Measurements from ENCODE around the gene BCL11B.
A peak's percentile ranks its signal among the peaks of the same experiment; 100 is the strongest.

Gene BCL11B

DNA sequence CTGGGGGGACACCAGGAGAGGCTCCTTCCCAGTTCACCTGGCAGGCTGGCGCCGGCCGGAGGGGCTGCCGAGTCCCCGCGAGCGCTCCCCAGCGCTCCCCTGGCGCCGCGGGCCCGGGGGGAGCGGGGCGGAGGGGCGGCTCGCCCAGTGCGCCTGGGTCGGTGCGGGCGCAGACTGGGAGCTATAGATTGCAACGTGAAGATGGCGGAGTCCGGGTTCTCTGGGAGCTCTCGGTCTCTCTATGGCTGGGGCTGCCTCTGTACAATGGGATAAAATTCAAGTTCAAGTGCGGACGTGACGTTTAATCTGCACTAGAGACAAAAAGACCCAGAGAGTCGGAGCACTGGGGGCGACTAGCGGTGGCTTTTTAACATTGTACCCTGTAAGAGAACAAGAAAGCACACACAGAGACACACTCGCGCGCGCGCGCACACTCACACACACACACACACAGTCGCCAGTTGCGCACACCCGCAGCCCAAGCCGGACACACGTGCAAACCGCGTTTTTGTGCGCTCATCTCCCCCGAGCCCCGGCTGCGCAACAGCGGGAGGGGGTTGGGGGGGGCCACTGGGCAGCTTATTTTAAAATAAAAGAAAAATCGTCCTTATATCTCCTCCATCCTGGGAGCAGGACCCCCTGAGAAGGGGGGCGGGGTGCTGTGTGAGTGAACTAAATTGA, at the start of gene BCL11B:
Gene BCL11B (minus strand): TSS at position 247 of the 681 bp plus-strand sequence. CDS start 979 bp downstream, outside the sequence.
- peak; percentile 95 for DNase-seq

DNA sequence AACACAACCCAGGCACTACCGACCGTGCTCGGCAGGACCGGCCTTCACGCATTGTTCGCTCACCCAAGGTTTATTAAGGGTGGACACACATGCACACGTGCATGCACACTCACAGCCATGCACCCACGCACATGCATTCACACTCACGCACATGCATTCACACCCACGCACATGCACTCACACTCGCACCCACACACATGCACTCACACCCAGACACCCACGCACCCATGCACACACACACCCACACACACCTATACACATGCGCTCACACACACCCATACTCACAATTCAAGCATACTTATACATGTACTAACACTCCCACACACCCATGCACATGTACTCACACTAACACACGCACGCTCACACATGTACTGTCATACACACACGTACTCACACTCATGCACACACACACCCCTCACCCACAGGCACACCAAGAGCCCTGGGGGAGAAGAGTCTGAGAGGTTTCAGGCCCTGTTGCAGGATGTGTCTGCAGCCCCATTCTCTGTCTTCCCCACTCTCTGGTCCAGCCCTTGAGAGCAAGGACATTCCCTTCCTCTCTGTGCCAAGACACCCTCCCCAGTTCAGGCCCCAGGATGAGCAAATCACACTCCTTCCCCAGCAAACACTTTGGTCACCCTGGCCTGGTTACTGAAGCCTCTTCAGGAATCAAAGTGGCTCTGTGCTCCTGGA, 49.4 kb upstream of the BCL11B start:
- no peak for DNase-seq

- no peak for DNase-seq
Measured at GRCh38 chr14:99320621-99321235, 48.7 kb upstream of the BCL11B start.

DNA sequence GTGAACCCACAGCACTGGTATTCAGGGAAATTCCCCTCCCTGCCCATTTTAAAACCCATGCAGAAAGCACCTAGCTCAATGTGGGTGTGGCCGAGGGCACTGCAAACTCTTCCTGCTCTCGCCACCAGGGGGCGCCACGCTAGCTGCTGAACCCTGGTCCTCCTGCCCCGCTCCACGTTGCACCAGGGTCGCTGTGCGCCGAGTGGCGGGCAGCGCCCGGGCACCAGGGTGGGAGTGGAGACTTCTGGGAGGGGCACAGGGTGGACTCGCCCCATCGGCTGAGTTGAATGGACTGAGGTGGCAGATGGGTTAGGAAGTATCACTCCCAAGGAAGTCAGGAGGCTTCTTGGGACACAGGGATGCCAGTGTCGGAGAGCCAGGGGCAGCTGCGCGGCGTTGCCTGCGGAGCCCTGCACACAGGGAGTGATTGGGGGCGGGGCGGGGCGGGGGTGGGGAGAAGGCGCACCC, 48.1 kb upstream of the BCL11B start:
- DNase-seq: peak; percentile 34

- DNase-seq: no peak
Measured at GRCh38 chr14:99318959-99319295, 46.9 kb upstream of the BCL11B start.

DNA sequence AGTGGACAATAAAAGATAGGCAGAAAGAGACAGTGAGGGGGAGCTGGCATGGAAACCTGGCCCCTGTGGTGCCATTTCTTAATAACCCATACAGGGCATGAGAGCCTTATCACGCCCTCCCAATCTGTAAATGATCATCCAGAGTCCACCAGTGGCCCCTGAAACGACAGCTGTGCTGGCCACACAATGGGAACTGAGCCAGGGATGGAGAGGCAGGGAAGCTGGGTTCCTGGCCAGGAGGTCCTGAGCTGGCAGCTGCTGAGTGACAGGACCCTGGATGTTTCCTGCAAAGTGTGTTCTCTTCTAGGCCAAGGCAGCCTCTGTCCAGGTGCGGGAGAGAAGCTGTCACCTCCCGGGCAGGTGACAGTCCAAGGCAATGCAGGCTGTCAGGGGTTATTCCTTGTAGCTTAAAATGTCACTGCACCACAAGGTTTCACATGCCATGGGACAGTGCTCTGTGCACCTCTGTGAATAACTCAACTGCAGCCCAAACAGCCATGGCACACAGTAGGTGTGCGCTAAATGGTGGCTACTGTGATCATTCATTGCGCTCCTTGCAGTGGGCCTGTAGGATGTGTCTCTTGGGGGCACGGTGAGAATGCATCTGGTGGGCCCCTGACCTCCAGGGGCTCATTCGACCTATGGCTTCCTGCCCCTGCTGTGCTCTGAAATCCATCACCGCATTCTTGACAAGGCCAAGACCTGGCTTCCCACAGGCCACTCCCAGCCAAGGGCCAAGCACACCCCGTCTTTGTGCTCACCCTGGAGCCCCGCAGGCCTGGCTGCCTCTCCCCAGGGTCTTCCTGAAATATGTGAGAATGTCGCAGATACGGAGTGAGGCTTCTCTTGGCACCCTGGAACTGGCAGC, 46.3 kb upstream of the BCL11B start:
- no peak for DNase-seq

GRCh38 chr14:99317231-99318090, 45.5 kb upstream of the BCL11B start:
- no peak for DNase-seq

- DNase-seq: no peak
Measured at GRCh38 chr14:99316281-99317163, 44.5 kb upstream of the BCL11B start.

DNA sequence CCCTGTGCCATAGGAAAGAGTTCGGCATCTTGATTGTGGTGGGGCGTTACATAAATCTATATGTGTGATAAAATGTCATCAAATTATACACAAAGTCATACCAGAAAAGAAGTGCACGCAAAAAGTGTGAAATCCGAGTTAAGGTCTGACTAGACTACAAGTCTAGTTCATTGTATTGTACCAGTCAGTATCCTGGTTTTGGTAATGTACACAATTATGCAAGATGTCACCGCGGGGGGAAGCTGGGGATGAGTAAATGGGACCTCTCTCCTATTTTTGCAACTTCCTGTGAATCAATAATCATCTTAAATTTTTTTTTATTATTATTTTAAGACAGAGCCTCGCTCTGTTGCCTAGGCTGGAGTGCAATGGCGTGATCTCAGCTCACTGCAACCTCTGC, 43.2 kb upstream of the BCL11B start:
- DNase-seq: no peak

- DNase-seq: no peak
Measured at GRCh38 chr14:99314623-99315022, 42.6 kb upstream of the BCL11B start.

DNA sequence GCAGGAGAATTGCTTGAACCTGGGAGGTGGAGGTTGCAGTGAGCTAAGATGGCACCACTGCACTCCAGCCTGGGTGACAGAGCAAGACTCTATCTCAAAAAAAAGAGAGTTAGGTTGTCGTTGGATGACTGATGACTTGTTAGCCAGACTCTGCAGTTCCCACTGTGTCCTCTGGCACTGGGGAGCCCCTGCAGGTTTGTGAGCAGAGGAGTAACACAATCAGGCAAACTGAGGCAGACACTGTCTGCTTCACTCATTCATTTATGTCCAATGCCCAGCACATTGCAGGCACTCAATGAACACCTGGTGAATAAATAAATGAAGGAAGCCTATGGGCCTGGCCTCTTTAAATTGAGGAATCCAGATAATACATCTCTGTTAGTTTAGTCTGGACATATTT, 41.2 kb upstream of the BCL11B start:
- DNase-seq: no peak

GRCh38 chr14:99312106-99312505, 40.1 kb upstream of the BCL11B start:
- DNase-seq: no peak

DNA sequence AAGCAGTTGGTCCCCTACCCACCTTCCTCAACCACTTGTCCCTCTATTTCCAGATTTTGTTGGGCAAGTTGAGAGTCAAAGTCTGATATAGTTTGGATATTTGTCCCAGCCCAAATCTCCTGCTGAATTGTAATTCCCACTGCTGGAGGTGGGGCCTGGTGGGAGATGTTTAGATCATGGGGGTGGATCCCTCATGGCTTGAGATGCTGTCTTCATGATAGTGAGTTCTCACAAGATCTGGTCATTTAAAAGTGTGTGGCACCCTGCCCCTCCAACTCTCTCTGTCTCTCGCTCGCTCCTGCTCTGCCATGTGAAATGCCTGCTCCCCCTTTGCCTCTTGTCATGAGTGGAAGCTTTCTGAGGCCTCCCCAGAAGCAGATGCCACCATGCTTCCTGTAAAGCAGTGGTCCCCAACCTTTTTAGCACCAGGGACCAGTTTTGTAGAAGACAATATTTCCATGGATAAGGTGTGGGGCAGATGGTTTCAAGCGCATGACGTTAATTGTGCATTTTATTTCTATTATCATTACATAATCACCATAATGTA, 37.3 kb upstream of the BCL11B start:
- DNase-seq: no peak

GRCh38 chr14:99304208-99304607, 32.2 kb upstream of the BCL11B start:
- no peak for DNase-seq

DNA sequence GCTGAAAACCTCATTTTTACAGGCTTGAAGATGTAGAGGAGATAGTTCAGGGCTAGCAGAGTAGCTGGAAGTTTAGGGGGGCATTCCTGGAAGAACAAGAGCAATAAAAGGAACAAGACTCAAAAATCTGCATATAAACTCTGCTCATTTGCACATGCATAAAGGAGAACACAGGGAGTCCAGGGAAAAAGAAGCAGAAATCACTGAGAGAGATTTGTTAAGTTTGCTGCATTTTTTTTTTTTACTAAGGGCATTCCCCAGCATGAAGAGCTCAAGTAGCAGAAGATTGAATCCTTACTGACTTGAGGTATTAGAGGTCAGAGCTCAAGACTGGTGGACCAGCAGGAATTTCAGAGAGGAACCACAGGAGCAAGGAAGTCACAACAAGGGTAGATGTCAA, 28.2 kb upstream of the BCL11B start:
- DNase-seq: no peak

DNA sequence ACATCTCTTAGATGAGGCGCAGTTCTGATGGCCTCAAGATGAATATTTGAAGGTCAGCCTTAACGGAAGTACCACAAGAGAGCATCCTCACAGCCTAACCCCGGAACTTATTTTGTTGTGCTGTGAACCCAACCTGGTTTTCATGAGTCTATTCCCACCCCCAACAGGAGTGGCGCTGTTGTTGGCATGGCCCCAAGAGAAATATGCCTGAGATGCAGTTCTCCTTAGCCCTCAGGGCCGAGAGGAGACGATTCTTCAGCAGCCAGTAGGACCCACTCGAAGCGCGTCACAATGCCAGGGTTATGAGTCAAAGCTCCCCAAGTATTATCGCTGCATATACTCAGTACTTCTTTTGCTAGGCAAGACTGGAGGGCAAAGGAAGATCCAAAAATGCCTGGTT, 24.5 kb upstream of the BCL11B start:
- DNase-seq: no peak

- DNase-seq: no peak
Measured at GRCh38 chr14:99289394-99290189, 17.6 kb upstream of the BCL11B start.

GRCh38 chr14:99288948-99289347, 17.0 kb upstream of the BCL11B start:
- DNase-seq: no peak

- DNase-seq: no peak
Measured at GRCh38 chr14:99287269-99287942, 15.4 kb upstream of the BCL11B start.
